Astrocyte of the spinal cord (primary cell): ENCODE data around the gene PNLDC1.
"Not testable (repeated sequence)": the region's sequence is repeated elsewhere in the genome, so short reads cannot be mapped to it uniquely, and the experiment has no call there.

ENCODE experiments used
- DNase-seq: peaks from one replicate; pipeline ENCODE4 v3.0.0; 2011; ENCODE audit warnings: low read depth, low spot score
- H3K4me3 ChIP-seq: 2 replicates; pipeline ENCODE4 v1.5.1; 2011; ENCODE audit warnings: low read depth, mild to moderate bottlenecking, low read length, moderate library complexity
- CTCF ChIP-seq: IDR thresholded peaks from 2 replicates; pipeline ENCODE4 v1.5.1; 2012; ENCODE audit warnings: low read depth, mild to moderate bottlenecking, low read length, inconsistent platforms
- in situ Hi-C: cut with HindIII; loops from 2 replicates; pipeline ENCODE4 v1.10.0; 2017; ENCODE audit warnings: low sequenced_read_pairs

The PNLDC1 gene

GRCh38 chr6:159790956-159791598 lies 9.0 kb upstream of the PNLDC1 start:
- peak overlapping the region; percentile 96 for H3K4me3 ChIP-seq
- no peak for TF ChIP-seq CTCF
- no peak for DNase-seq
- in situ Hi-C loops: no loop called here

DNA sequence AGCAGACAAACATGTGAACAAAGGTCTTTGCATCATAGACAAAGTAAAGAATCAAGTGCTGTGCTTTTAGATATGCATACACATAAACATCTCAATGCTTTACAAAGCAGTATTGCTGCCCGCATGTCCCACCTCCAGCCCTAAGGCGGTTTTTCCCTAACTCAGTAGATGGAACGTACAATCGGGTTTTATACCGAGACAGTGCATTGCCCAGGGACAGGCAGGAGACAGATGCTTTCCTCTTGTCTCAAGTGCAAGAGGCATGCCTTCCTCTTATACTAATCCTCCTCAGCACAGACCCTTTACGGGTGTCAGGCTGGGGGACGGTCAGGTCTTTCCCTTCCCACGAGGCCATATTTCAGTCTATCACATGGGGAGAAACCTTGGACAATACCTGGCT lies 5.1 kb upstream of the PNLDC1 start:
- in situ Hi-C loops, DNase-seq, H3K4me3 ChIP-seq: not testable (repeated sequence)

GRCh38 chr6:159797554-159797953 lies 2.5 kb upstream of the PNLDC1 start:
- no peak overlapping the region for H3K4me3 ChIP-seq
- DNase-seq: no peak
- no peak for TF ChIP-seq CTCF
- in situ Hi-C loops: no loop called here

- TF ChIP-seq CTCF: no peak
- H3K4me3 ChIP-seq: no peak overlapping the region
- DNase-seq: no peak
- in situ Hi-C loops: no loop called here
Observed at GRCh38 chr6:159801935-159802334, 1.9 kb downstream of the PNLDC1 start.

- in situ Hi-C loops: no loop called here
- no peak for TF ChIP-seq CTCF
- H3K4me3 ChIP-seq: no peak overlapping the region
- DNase-seq: no peak
Observed at GRCh38 chr6:159804504-159804903, 4.4 kb downstream of the PNLDC1 start.

- H3K4me3 ChIP-seq: no peak overlapping the region
- DNase-seq: no peak
- TF ChIP-seq CTCF: no peak
- in situ Hi-C loops: no loop called here
Observed at GRCh38 chr6:159805440-159806020, 5.5 kb downstream of the PNLDC1 start.

- in situ Hi-C loops: no loop called here
- no peak overlapping the region for H3K4me3 ChIP-seq
- no peak for TF ChIP-seq CTCF
- DNase-seq: no peak
Observed at GRCh38 chr6:159806021-159806458, 6.0 kb downstream of the PNLDC1 start.
